HG02981 (cell line): ENCODE measurements around the gene KIAA1671.

ENCODE experiments used
- ATAC-seq: cut with Tn5 transposase; IDR thresholded peaks from one replicate; pipeline ENCODE4 v1.9.1; 2021; ENCODE audit warnings: mild to moderate bottlenecking, moderate library complexity; ENCODE audit not compliant: unreplicated experiment

Gene KIAA1671

GRCh38 chr22:25061605-25062376 lies 109.3 kb downstream of the KIAA1671 start:
- ATAC-seq, result no peak

GRCh38 chr22:25062386-25063085 lies 110.0 kb downstream of the KIAA1671 start:
- no peak for ATAC-seq

- no peak for ATAC-seq
These were observed 112.5 kb downstream of the KIAA1671 start for GRCh38 chr22:25064894-25065560.

GRCh38 chr22:25066861-25067435 lies 114.4 kb downstream of the KIAA1671 start:
- no peak for ATAC-seq

- no peak for ATAC-seq
These were observed 115.4 kb downstream of the KIAA1671 start for GRCh38 chr22:25067851-25068421.

- ATAC-seq, result no peak
These were observed 116.2 kb downstream of the KIAA1671 start for GRCh38 chr22:25068707-25069106.

- ATAC-seq, result no peak
These were observed 116.9 kb downstream of the KIAA1671 start for GRCh38 chr22:25069426-25069757.

GRCh38 chr22:25069758-25070481 lies 117.4 kb downstream of the KIAA1671 start:
- no peak for ATAC-seq

- ATAC-seq, result no peak
These were observed 118.4 kb downstream of the KIAA1671 start for GRCh38 chr22:25070956-25071355.

GRCh38 chr22:25071720-25072119 lies 119.2 kb downstream of the KIAA1671 start:
- no peak for ATAC-seq

- no peak for ATAC-seq
These were observed 119.9 kb downstream of the KIAA1671 start for GRCh38 chr22:25072406-25072805.

GRCh38 chr22:25076336-25076735 lies 123.8 kb downstream of the KIAA1671 start:
- no peak for ATAC-seq

- no peak for ATAC-seq
These were observed 124.5 kb downstream of the KIAA1671 start for GRCh38 chr22:25077056-25077455.

GRCh38 chr22:25077964-25078363 lies 125.4 kb downstream of the KIAA1671 start:
- ATAC-seq, result no peak

- no peak for ATAC-seq
These were observed 126.1 kb downstream of the KIAA1671 start for GRCh38 chr22:25078591-25078990.

- no peak for ATAC-seq
These were observed 128.3 kb downstream of the KIAA1671 start for GRCh38 chr22:25080855-25081254.

GRCh38 chr22:25081409-25081824 lies 128.9 kb downstream of the KIAA1671 start:
- no peak for ATAC-seq

GRCh38 chr22:25082096-25082495 lies 129.6 kb downstream of the KIAA1671 start:
- ATAC-seq, result no peak

- no peak for ATAC-seq
These were observed 130.7 kb downstream of the KIAA1671 start for GRCh38 chr22:25083056-25083806.

- ATAC-seq, result no peak
These were observed 131.3 kb downstream of the KIAA1671 start for GRCh38 chr22:25083807-25084200.
